Stimulated activated naive CD8-positive, alpha-beta T cell treated with anti-CD3 and anti-CD28 coated beads, Interleukin-15, Interleukin-2, amounts not matched to agents 100 ng/mL and 50 ng/mL, for 24 hours (primary cell): ENCODE data around the gene RAB40AL.
A peak's percentile ranks its signal among the peaks of the same experiment; 100 is the strongest.
"Not testable (repeated sequence)": the region's sequence is repeated elsewhere in the genome, so short reads cannot be mapped to it uniquely, and the experiment has no call there.

Experiments
- H3K27ac Mint-ChIP-seq: one replicate; pipeline ENCODE4 v1.8.0; 2021; ENCODE audit warnings: mild to moderate bottlenecking, mixed read lengths
- H3K27me3 Mint-ChIP-seq: one replicate; pipeline ENCODE4 v1.8.0; 2021; ENCODE audit warnings: mixed read lengths
- H3K36me3 Mint-ChIP-seq: one replicate; pipeline ENCODE4 v1.8.0; 2021; ENCODE audit warnings: low read depth, mixed read lengths
- H3K4me1 Mint-ChIP-seq: one replicate; pipeline ENCODE4 v1.8.0; 2021; ENCODE audit warnings: low read depth, mixed read lengths
- H3K4me3 Mint-ChIP-seq: one replicate; pipeline ENCODE4 v1.8.0; 2021; ENCODE audit warnings: mild to moderate bottlenecking, mixed read lengths
- H3K9me3 Mint-ChIP-seq: one replicate; pipeline ENCODE4 v1.8.0; 2021; ENCODE audit warnings: mixed read lengths

The RAB40AL gene

DNA sequence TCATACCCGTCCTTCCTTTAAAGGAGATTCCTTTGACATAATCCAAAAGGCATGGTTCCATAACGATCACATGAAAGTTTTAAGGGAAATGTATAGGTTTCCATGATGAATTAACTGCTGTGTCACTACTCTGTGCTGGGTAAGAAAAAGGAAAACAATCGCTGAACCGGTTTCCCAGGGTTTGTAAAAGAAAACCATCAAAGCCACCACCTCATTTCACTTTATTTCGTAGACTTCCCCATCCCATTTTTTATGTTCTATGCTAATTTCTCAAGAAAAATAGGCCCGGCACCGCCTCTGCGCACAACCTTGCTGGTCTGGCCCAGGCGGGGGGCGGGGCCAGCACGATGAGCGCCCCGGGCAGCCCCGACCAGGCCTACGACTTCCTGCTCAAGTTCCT lies at the start of gene RAB40AL:
RAB40AL (plus strand) TSS at position 301 of the 400 bp plus-strand sequence; CDS start at position 348, 47 bp downstream.
- H3K27me3 Mint-ChIP-seq, H3K9me3 Mint-ChIP-seq, H3K27ac Mint-ChIP-seq, H3K4me1 Mint-ChIP-seq, H3K36me3 Mint-ChIP-seq, H3K4me3 Mint-ChIP-seq: not testable (repeated sequence)

GRCh38 chrX:102887687-102888086 lies 49.4 kb upstream of the RAB40AL start:
- no peak overlapping the region for H3K4me3 Mint-ChIP-seq
- H3K27ac Mint-ChIP-seq, result no peak overlapping the region
- H3K4me1 Mint-ChIP-seq, result no peaks in the 10 kb centered on the region
- no peaks in the 10 kb centered on the region for H3K9me3 Mint-ChIP-seq
- no peaks in the 10 kb centered on the region for H3K27me3 Mint-ChIP-seq
- peaks cover 9% of the 10 kb centered on the region for H3K36me3 Mint-ChIP-seq

GRCh38 chrX:102892103-102892502 lies 45.0 kb upstream of the RAB40AL start:
- H3K4me1 Mint-ChIP-seq, result no peaks in the 10 kb centered on the region
- no peak overlapping the region for H3K27ac Mint-ChIP-seq
- no peaks in the 10 kb centered on the region for H3K9me3 Mint-ChIP-seq
- peaks cover 9% of the 10 kb centered on the region for H3K36me3 Mint-ChIP-seq
- no peaks in the 10 kb centered on the region for H3K27me3 Mint-ChIP-seq
- no peak overlapping the region for H3K4me3 Mint-ChIP-seq

DNA sequence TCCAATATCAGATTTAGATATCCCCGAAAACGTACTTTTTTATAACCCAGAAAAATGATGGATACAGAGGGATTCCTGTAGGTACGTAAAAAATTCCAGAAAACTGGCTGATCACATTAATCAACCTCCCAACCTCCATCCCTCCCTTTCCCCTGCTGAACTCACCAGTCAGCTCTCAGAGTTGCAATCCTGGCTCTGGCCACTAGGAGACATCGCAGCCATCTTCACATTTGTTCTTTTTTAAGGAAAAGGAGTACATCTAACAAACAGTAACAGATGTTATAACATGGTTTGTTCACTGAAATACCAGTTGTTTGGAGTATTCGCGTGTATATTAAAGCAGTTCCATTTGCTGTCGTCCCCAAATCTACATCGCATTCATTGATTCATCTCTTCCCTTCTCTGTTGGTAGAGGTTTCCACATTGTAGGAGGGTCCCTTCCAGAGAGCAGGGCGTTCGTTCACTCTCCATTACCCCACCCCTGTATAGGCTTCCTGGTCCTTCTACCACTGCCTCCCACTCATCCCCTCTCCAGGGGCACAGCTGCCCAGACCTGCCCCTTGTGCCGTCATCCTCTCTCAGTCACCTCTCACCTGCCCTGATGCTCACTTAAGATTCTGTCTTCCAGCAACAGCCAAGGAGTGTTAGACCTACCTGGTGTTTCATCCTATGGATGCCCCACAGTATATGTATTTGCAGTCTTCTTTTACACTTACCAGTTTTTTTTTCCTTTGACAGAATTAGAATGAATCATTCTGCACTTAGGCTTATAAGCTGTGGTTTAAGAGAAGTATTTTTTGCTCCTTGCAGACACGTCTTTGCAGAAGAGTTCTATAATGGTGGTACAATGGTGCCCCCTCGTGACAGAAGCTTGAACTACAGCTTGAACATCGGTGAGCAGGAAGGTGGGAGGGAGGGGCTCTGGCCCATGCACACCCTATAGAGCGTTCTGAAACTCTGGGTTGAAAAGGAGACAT lies 36.8 kb upstream of the RAB40AL start:
- Mint-ChIP-seq H3K4me3 (no peak overlapping the region), H3K27ac (no peak overlapping the region), H3K9me3 (no peaks in the 10 kb centered on the region), H3K4me1 (peaks cover 6% of the 10 kb centered on the region), H3K27me3 (no peaks in the 10 kb centered on the region), H3K36me3 (peaks cover 9% of the 10 kb centered on the region)

GRCh38 chrX:102902355-102902754 lies 34.7 kb upstream of the RAB40AL start:
- Mint-ChIP-seq H3K36me3 (peaks cover 12% of the 10 kb centered on the region), H3K4me1 (peaks cover 6% of the 10 kb centered on the region), H3K4me3 (no peak overlapping the region), H3K9me3 (no peaks in the 10 kb centered on the region), H3K27ac (no peak overlapping the region), H3K27me3 (no peaks in the 10 kb centered on the region)

DNA sequence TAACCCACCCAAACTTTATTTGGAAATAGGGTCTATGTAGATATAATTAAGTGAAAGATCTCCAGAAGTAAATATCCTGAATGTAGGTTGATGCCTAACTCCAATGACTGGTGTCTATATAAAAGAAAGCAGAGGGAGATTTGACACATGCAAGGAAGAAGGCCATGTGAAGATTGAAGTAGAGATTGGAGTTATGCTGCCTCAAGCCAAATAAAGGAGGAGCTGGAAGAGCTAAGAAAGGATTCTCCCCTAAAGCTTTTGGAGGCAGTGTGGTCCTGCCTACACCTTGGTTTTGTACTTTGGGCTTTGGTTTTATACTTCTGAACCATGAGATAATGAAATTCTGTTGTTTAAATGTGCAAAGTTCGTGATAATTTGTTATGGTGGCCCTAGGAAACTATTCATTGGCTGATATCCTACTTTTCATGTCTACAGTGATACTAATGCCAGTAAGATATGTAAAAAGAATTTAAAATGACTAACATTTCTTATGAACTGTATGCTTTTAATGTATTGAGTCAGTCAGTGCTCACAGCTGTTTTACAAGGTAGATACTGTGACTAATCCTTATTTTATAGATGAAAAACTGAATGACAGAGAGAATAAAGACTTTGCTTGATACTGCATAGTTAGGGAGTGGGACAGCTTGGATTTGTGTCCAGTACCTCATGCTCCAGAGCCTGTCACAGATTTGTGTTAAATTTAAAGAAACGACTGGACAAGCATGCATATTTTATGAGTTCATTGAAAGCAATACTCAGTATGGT lies 5.9 kb upstream of the RAB40AL start:
- Mint-ChIP-seq H3K27ac (no peak overlapping the region), H3K36me3 (no peaks in the 10 kb centered on the region), H3K9me3 (no peaks in the 10 kb centered on the region), H3K4me3 (no peak overlapping the region), H3K4me1 (no peaks in the 10 kb centered on the region), H3K27me3 (no peaks in the 10 kb centered on the region)

DNA sequence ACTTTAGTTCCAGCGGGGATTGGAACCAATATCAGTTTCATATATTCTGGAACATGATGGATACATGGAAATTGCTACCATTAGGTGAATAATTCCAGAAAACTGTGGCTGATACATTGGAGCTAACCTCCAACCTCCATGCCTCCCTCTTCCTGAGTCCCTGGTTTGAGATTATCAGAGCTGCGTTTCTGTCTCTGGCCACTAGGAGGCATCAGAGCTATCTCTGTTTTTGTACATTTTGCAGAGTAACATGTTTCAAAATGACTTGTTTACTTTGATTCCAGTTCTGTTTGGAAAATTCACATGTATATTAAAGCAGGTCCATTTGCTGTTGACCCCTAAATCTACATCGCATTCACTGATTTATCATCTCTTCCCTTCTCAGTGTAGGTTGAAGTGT lies 2.4 kb upstream of the RAB40AL start:
- H3K4me1 Mint-ChIP-seq, result no peaks in the 10 kb centered on the region
- H3K27me3 Mint-ChIP-seq, result no peaks in the 10 kb centered on the region
- no peaks in the 10 kb centered on the region for H3K36me3 Mint-ChIP-seq
- no peak overlapping the region for H3K4me3 Mint-ChIP-seq
- H3K9me3 Mint-ChIP-seq, result no peaks in the 10 kb centered on the region
- no peak overlapping the region for H3K27ac Mint-ChIP-seq

- Mint-ChIP-seq H3K4me3 (peak overlapping the region; percentile 65), H3K27me3 (no peaks in the 10 kb centered on the region), H3K36me3 (no peaks in the 10 kb centered on the region), H3K27ac (no peak overlapping the region), H3K9me3 (no peaks in the 10 kb centered on the region), H3K4me1 (no peaks in the 10 kb centered on the region)
Observed at GRCh38 chrX:102950908-102951866, 14.1 kb downstream of the RAB40AL start.

- H3K27me3 Mint-ChIP-seq, result no peaks in the 10 kb centered on the region
- no peak overlapping the region for H3K27ac Mint-ChIP-seq
- no peaks in the 10 kb centered on the region for H3K9me3 Mint-ChIP-seq
- no peaks in the 10 kb centered on the region for H3K36me3 Mint-ChIP-seq
- H3K4me3 Mint-ChIP-seq, result no peak overlapping the region
- no peaks in the 10 kb centered on the region for H3K4me1 Mint-ChIP-seq
Observed at GRCh38 chrX:102957751-102958150, 20.7 kb downstream of the RAB40AL start.

GRCh38 chrX:102958794-102959193 lies 21.7 kb downstream of the RAB40AL start:
- H3K27ac Mint-ChIP-seq, result no peak overlapping the region
- H3K27me3 Mint-ChIP-seq, result no peaks in the 10 kb centered on the region
- H3K4me1 Mint-ChIP-seq, result no peaks in the 10 kb centered on the region
- no peaks in the 10 kb centered on the region for H3K36me3 Mint-ChIP-seq
- no peaks in the 10 kb centered on the region for H3K9me3 Mint-ChIP-seq
- H3K4me3 Mint-ChIP-seq, result no peak overlapping the region

DNA sequence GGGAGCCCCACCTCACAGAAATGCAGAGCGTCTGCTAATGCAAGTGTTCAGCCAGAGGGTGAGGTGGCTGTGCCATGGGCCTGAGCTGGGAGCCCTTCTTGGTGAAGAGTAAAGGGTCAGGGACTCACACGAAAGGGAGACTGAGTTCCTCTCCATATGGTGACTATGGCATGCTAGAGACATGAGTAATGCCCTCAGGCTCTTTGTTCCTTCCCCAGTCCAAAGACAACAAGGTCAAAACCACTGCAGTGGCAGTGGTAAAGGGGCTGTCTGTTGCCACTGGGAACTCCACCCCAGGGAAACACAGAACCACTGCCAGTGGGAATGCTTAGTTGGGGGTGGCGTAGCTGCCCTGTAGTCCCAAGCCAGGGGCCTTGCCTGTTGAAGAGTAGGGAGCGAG lies 22.4 kb downstream of the RAB40AL start:
- no peak overlapping the region for H3K27ac Mint-ChIP-seq
- H3K27me3 Mint-ChIP-seq, result no peaks in the 10 kb centered on the region
- H3K9me3 Mint-ChIP-seq, result no peaks in the 10 kb centered on the region
- no peaks in the 10 kb centered on the region for H3K36me3 Mint-ChIP-seq
- no peaks in the 10 kb centered on the region for H3K4me1 Mint-ChIP-seq
- no peak overlapping the region for H3K4me3 Mint-ChIP-seq

GRCh38 chrX:102963955-102964354 lies 26.9 kb downstream of the RAB40AL start:
- Mint-ChIP-seq H3K4me1 (no peaks in the 10 kb centered on the region), H3K27ac (no peak overlapping the region), H3K4me3 (no peak overlapping the region), H3K36me3 (no peaks in the 10 kb centered on the region), H3K9me3 (peaks cover 6% of the 10 kb centered on the region), H3K27me3 (no peaks in the 10 kb centered on the region)

DNA sequence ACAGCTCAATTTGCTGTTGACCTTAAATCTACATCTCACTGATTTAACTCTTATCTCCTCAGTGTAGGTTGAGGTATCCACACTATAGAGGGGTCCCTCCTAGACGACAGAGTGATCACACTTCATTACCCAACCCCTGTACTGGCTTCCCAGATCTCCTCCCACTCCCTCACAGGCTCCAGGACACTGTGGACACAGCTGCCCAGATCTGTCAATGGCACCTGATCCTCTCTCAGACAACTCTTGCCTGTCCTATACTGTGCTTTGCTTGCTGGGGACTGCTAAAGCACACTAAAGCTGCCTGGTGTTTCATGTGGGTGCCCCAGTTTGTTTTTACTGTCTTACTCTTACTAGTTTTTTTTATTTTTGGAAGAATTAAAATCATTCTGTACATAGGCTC lies 27.9 kb downstream of the RAB40AL start:
- no peak overlapping the region for H3K4me3 Mint-ChIP-seq
- H3K9me3 Mint-ChIP-seq, result peaks cover 7% of the 10 kb centered on the region
- no peaks in the 10 kb centered on the region for H3K36me3 Mint-ChIP-seq
- no peaks in the 10 kb centered on the region for H3K4me1 Mint-ChIP-seq
- no peaks in the 10 kb centered on the region for H3K27me3 Mint-ChIP-seq
- H3K27ac Mint-ChIP-seq, result no peak overlapping the region

DNA sequence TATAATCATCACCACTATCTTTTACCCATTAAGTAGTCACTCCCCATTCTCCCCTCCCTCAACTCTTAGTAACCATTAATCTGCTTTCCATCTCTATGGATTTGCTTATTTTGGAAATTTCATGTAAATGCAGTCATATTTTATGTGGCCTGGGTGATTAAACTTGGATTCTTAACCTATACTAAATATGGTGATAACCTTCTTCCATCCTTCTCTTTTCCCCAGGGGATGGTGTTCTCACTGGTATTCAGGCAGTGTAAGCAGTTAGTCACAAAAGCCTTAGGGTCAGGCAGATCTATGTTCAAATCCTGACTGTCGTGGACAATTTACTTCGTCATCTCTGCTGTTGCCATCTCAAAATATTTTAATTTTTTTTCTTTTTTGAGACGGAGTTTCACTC lies 29.6 kb downstream of the RAB40AL start:
- Mint-ChIP-seq H3K9me3 (peaks cover 13% of the 10 kb centered on the region), H3K36me3 (no peaks in the 10 kb centered on the region), H3K27ac (no peak overlapping the region), H3K4me1 (no peaks in the 10 kb centered on the region), H3K27me3 (no peaks in the 10 kb centered on the region), H3K4me3 (no peak overlapping the region)
